GM23248 (cell line): ENCODE data around the gene KRT23. TPM values are rescaled to one million over a fixed set of nuclear protein-coding genes. Genes with fewer than 3 reads are reported as not detected.

Experiments
- DNase-seq: peaks from one replicate; pipeline ENCODE4 v3.0.0-alpha.2; 2015
- H2AFZ ChIP-seq: fragments of 200-600 bp; sonication (generic); 2 replicates; pipeline ENCODE4 v1.6.1; 2016; ENCODE audit warnings: antibody characterized with exemption
- H3F3A ChIP-seq: fragments of 200-600 bp; sonication (generic); 2 replicates; pipeline ENCODE4 v1.6.1; 2016; ENCODE audit warnings: mild to moderate bottlenecking, antibody characterized with exemption, mixed run types; ENCODE audit not compliant: insufficient read depth
- H3K27ac ChIP-seq: fragments of 200-600 bp; sonication (generic); 2 replicates; pipeline ENCODE4 v1.5.1; 2016; ENCODE audit warnings: mild to moderate bottlenecking
- H3K27me3 ChIP-seq: fragments of 200-600 bp; sonication (generic); replicated peaks from 2 replicates; pipeline ENCODE4 v1.6.1; 2016; ENCODE audit warnings: mild to moderate bottlenecking; ENCODE audit not compliant: insufficient read depth
- H3K36me3 ChIP-seq: fragments of 200-600 bp; sonication (generic); 2 replicates; pipeline ENCODE4 v1.6.1; 2016; ENCODE audit warnings: low read depth, mild to moderate bottlenecking
- H3K4me1 ChIP-seq: fragments of 200-600 bp; sonication (generic); 2 replicates; pipeline ENCODE4 v1.6.1; 2016; ENCODE audit warnings: mild to moderate bottlenecking; ENCODE audit not compliant: insufficient read depth
- H3K4me2 ChIP-seq: fragments of 200-600 bp; sonication (generic); one replicate; pipeline ENCODE4 v1.6.1; 2016; ENCODE audit warnings: mild to moderate bottlenecking; ENCODE audit not compliant: unreplicated experiment
- H3K4me3 ChIP-seq: fragments of 200-600 bp; sonication (generic); 2 replicates; pipeline ENCODE4 v1.5.1; 2016; ENCODE audit warnings: mild to moderate bottlenecking
- H3K79me2 ChIP-seq: fragments of 200-600 bp; sonication (generic); 2 replicates; pipeline ENCODE4 v1.6.1; 2016; ENCODE audit warnings: mild to moderate bottlenecking; ENCODE audit not compliant: insufficient read depth
- H3K9ac ChIP-seq: fragments of 200-600 bp; sonication (generic); 2 replicates; pipeline ENCODE4 v1.6.1; 2016; ENCODE audit warnings: mild to moderate bottlenecking
- H3K9me2 ChIP-seq: fragments of 200-600 bp; sonication (generic); 2 replicates; pipeline ENCODE4 v1.6.1; 2016; ENCODE audit warnings: mixed run types, mild to moderate bottlenecking, moderate library complexity; ENCODE audit not compliant: insufficient read depth
- H3K9me3 ChIP-seq: fragments of 200-600 bp; sonication (generic); one replicate; pipeline ENCODE4 v1.6.1; 2017; ENCODE audit warnings: low read depth
- H4K20me1 ChIP-seq: fragments of 200-600 bp; sonication (generic); 2 replicates; pipeline ENCODE4 v1.6.0; 2016; ENCODE audit not compliant: insufficient read depth
- EZH2 ChIP-seq: fragments of 200-600 bp; sonication (generic); IDR thresholded peaks from 2 replicates; pipeline ENCODE4 v1.6.1; 2018; ENCODE audit warnings: antibody characterized with exemption, mild to moderate bottlenecking; ENCODE audit not compliant: insufficient read depth, poor library complexity, severe bottlenecking
- EZH2phosphoT487 ChIP-seq: fragments of 200-600 bp; sonication (generic); IDR thresholded peaks from 2 replicates; pipeline ENCODE4 v1.6.1; 2018; ENCODE audit warnings: antibody characterized with exemption, moderate library complexity, mild to moderate bottlenecking, low read depth; ENCODE audit not compliant: insufficient read depth
- WGBS, 2 experiments: methylation state at CpG; one replicate each; pipeline ENCODE4 v1.1.6; 2015 to 2017; ENCODE audit warnings: low lambda C conversion rate in 2 of 2, low coverage in 1 of 2; ENCODE audit errors: missing lambda C conversion rate in 2 of 2; 5-methylcytosine and 5-hydroxymethylcytosine counted together
- in situ Hi-C: fragments of 300-500 bp; cut with MboI; formaldehyde crosslinking; loops from 2 replicates; pipeline ENCODE4 v1.15.0; 2020
- polyA plus RNA-seq: library from polyadenylated mRNA; unstranded; fragments of >200 nt; fragmentation: Nextera tagmentation; extraction: Ambion mirVana; gene quantifications from 2 replicates; pipeline ENCODE4 v1.2.1, GENCODE V29; 2016
- total RNA-seq: library from RNA; depleted of rRNA; stranded (reverse); fragments of >200 nt; shearing (Covaris generic); gene quantifications from 2 replicates; pipeline ENCODE4 v1.2.3, GENCODE V29; 2014

KRT23 gene
- total and polyA plus RNA-seq, 2 experiments from 2014 or later: not detected

DNA sequence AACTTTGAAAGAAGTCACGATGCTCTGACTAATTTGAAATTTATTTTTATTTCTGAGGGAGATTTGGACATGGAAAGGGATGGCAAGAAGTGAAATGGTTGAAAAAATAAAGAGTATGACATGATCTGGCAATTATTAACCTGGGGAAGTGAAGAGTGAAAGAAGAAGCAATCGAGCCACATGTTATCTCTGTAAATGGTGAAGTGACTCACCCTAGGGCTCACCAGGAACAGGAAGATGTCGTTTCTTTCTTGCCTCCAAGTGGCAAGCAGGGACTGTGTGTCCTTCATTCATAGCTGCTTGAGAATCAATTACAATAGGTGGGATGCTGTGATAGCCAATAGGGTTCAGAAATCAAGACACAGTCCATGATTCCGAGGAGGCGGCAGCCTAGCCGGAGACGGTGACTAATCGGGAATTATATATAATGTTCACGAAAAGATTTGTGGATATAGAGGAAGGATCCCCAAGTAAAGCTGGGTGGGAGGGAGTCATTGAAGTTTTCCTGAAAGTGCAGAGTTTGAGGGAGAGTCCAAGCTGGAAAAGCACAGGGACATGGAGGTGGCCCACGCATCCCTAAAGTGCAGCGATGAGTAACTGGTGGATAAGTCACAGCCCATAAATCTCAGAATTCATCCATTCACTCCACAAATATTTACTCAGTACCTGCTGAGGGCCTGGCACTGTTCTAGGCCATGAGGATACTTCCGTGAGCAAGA, 34.2 kb downstream of the KRT23 start:
- no peaks in the 10 kb centered on the region for H3K79me2 ChIP-seq
- H4K20me1 ChIP-seq: no peaks in the 10 kb centered on the region
- no peaks in the 10 kb centered on the region for H3K36me3 ChIP-seq
- TF ChIP-seq EZH2 (no peak), EZH2phosphoT487 (no peak)
- peak; percentile 78 for DNase-seq
- H3K9me3 ChIP-seq: no peaks in the 10 kb centered on the region
- H3K27ac ChIP-seq: peak overlapping the region; percentile 80
- peak overlapping the region; percentile 15; the same call in 1 of the 2 replicates for H2AFZ ChIP-seq
- H3K4me1 ChIP-seq: peaks cover 27% of the 10 kb centered on the region
- peaks cover 21% of the 10 kb centered on the region for H3F3A ChIP-seq
- H3K4me3 ChIP-seq: peak overlapping the region; percentile 33; the same call in 1 of the 2 replicates
- H3K9ac ChIP-seq: peak overlapping the region; percentile 49
- no peaks in the 10 kb centered on the region for H3K9me2 ChIP-seq
- H3K4me2 ChIP-seq: peak overlapping the region; percentile 53
- 17 to 20% methylated on average over 12 of the region's 12 CpGs for WGBS, 2 experiments
- no peaks in the 10 kb centered on the region for H3K27me3 ChIP-seq
- in situ Hi-C loops: loop anchor here (10.0 kb wide), 2 partner anchors 88 to 422 kb away; no protein-coding TSS in a partner anchor

DNA sequence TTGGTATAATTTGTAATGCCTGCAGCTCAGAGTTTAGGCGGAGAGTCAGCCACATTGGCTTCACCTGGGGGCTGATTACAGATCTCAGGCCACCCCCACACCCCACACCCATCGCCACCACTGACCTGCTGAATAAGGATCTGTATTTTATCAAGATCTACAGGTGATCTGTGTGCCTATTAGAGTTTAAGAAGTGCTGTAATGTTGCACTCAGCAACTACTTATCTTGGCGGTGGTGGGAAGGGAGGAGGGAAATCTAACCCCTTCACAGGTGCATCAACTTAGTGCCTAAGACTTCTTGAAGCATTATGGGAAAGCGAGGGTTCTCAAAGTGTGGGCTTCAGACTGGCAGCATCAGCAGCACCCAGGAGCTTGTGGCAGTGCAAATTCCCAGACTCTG, 34.9 kb downstream of the KRT23 start:
- WGBS, 2 experiments: 97% methylated on average over 4 of the region's 4 CpGs
- H3F3A ChIP-seq: peaks cover 21% of the 10 kb centered on the region

DNA sequence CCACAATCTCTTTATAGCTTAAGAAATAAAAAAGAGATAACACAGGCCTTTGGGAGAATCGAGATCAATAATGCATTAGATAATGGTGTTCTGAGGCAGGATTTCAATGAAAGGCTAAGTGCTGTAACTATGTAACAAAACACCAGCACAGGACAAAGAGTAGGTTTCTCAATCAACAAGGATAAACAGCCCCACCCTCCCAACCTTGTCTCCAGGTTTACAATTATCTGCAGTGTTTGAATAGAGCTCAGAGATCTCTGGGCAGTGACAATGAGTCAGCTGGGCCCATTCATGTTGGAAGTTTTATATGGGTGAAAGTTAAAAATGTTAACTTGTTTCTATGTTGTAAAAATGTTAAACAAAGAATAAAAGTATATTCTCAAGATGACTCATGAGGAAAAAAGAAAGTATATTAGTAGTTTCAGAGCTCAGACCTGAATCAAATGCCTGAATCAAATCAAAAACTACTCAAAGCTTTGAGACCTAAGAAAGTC, 35.4 kb downstream of the KRT23 start:
- in situ Hi-C loops: loop anchor here (10.0 kb wide), 2 partner anchors 87 to 423 kb away; no protein-coding TSS in a partner anchor
- H3F3A ChIP-seq: peaks cover 21% of the 10 kb centered on the region
- no peak overlapping the region for H3K4me3 ChIP-seq
- no peaks in the 10 kb centered on the region for H3K27me3 ChIP-seq
- no peak overlapping the region for H2AFZ ChIP-seq
- H3K9me2 ChIP-seq: no peaks in the 10 kb centered on the region
- DNase-seq: peak; percentile 61
- H3K9ac ChIP-seq: peak overlapping the region; percentile 49; the same call in 1 of the 2 replicates
- H3K79me2 ChIP-seq: no peaks in the 10 kb centered on the region
- H3K4me1 ChIP-seq: peaks cover 23% of the 10 kb centered on the region
- 94 to 100% methylated on average over 1 of the region's 1 CpG for WGBS, 2 experiments
- peak overlapping the region; percentile 80 for H3K27ac ChIP-seq
- no peak for TF ChIP-seq EZH2
- no peak for TF ChIP-seq EZH2phosphoT487
- no peaks in the 10 kb centered on the region for H3K36me3 ChIP-seq
- H4K20me1 ChIP-seq: no peaks in the 10 kb centered on the region
- peak overlapping the region; percentile 53 for H3K4me2 ChIP-seq
- H3K9me3 ChIP-seq: no peaks in the 10 kb centered on the region

More for the DNA sequence above, 34.9 kb downstream of the KRT23 start:
- Histone ChIP-seq H3K4me3 (no peak overlapping the region; the same call in 1 of the 2 replicates), H3K4me2 (peak overlapping the region; percentile 53), H3K27ac (peak overlapping the region; percentile 80), H3K9me2 (no peaks in the 10 kb centered on the region), H3K4me1 (peaks cover 23% of the 10 kb centered on the region), H3K27me3 (no peaks in the 10 kb centered on the region), H3K79me2 (no peaks in the 10 kb centered on the region), H3K9ac (peak overlapping the region; percentile 49; the same call in 1 of the 2 replicates), H4K20me1 (no peaks in the 10 kb centered on the region), H2AFZ (no peak overlapping the region), H3K36me3 (no peaks in the 10 kb centered on the region), H3K9me3 (no peaks in the 10 kb centered on the region)
- no peak for DNase-seq
- in situ Hi-C loops: loop anchor here (10.0 kb wide), 2 partner anchors 88 to 422 kb away; no protein-coding TSS in a partner anchor
- TF ChIP-seq EZH2 (no peak), EZH2phosphoT487 (no peak)

DNA sequence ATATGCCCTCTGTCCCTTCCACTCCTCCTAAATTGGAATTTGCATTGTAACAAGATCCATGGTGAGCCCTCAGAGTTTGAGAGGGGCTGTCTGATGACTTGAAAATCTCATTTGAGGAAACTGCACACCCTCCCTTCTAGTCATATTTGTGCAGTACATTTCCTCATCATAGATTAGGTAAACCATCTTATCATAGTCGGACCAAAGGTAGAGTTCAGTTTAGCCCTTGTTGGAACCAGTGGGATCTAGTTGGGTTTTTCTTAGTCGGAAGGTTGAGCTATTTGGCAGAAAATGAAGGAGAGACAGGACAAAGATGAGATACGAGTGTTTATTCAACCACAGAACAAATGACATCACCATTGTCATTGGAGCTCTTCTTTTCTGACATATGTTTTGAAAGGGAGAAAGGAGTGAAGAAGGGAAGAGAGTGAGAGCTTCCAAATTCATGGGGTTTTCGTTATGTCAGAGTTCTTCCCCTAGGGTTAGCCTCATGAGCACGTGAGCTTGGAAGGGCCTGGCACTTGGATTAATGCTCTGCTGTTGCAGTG, 36.6 kb downstream of the KRT23 start:
- no peaks in the 10 kb centered on the region for H4K20me1 ChIP-seq
- no peak for DNase-seq
- H3K36me3 ChIP-seq: no peaks in the 10 kb centered on the region
- no peak overlapping the region for H3K27ac ChIP-seq
- H3K4me3 ChIP-seq: no peak overlapping the region
- no peak overlapping the region for H3K4me2 ChIP-seq
- H3K9me2 ChIP-seq: no peaks in the 10 kb centered on the region
- no peak for TF ChIP-seq EZH2
- no peak for TF ChIP-seq EZH2phosphoT487
- no peak overlapping the region for H3K9ac ChIP-seq
- no peaks in the 10 kb centered on the region for H3K9me3 ChIP-seq
- no peak overlapping the region for H2AFZ ChIP-seq
- H3F3A ChIP-seq: peaks cover 21% of the 10 kb centered on the region
- no peaks in the 10 kb centered on the region for H3K27me3 ChIP-seq
- peaks cover 23% of the 10 kb centered on the region for H3K4me1 ChIP-seq
- H3K79me2 ChIP-seq: no peaks in the 10 kb centered on the region
- WGBS, 2 experiments: 58 to 65% methylated on average over 5 of the region's 5 CpGs
- in situ Hi-C loops: loop anchor here (10.0 kb wide), 2 partner anchors 86 to 424 kb away; no protein-coding TSS in a partner anchor
